GM19395 (cell line): ENCODE data around the gene ANKH.

Source experiments
- ATAC-seq: cut with Tn5 transposase; IDR thresholded peaks from one replicate; pipeline ENCODE4 v1.9.1; 2021; ENCODE audit warnings: mild to moderate bottlenecking, moderate library complexity; ENCODE audit not compliant: unreplicated experiment

Gene ANKH

GRCh38 chr5:14721990-14722656, 149.5 kb downstream of the ANKH start:
- ATAC-seq: no peak

DNA sequence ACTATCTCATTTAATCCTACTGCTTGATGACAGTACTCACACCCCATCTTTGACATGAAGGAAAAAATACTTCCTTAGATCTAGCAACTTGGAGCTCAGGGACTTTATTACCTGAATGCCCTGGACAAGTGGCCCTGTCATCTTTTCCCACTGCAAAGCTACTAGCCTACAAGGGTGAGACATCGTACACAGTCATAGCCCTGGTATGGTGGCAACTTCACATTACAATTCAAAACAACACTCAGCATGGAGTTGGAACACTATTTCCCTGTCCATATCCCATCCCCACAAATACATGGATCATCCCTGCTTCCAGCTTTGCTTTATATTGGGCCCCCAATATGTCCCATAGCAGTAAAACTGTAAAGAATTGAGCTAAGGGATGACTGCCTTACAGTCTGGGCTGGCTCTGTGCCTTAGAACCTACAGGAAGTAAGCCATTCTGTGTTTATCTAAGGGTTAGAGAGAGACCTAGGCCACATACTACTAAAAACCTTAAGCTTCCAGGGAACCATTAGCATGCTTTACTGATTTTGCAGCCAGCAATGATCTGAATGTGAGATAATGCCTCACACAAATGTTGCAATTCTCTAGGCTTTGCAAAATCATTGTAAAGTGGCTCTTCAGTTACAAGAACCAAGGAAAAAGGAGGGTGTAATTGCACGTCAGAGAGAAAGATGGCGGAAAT, 151.2 kb downstream of the ANKH start:
- no peak for ATAC-seq

DNA sequence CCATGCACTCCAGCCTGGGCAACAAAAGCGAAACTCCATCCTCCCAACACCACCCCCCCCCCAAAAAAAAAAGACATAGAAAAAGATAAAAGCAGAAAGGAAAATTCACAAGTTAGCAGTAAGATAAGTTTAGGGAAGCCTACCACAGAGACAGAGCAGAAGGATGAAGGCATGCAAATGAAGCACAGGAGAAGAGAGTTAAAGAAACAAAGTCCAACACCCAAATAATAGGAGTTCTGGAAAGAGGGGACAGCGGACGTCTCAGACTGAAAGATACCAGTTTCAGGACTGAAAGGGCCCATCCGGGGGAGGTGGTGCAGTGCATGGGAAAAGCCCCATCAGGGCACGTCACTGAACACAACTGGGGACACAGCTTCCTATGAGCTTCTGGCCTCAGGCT, 152.8 kb downstream of the ANKH start:
- ATAC-seq: no peak

DNA sequence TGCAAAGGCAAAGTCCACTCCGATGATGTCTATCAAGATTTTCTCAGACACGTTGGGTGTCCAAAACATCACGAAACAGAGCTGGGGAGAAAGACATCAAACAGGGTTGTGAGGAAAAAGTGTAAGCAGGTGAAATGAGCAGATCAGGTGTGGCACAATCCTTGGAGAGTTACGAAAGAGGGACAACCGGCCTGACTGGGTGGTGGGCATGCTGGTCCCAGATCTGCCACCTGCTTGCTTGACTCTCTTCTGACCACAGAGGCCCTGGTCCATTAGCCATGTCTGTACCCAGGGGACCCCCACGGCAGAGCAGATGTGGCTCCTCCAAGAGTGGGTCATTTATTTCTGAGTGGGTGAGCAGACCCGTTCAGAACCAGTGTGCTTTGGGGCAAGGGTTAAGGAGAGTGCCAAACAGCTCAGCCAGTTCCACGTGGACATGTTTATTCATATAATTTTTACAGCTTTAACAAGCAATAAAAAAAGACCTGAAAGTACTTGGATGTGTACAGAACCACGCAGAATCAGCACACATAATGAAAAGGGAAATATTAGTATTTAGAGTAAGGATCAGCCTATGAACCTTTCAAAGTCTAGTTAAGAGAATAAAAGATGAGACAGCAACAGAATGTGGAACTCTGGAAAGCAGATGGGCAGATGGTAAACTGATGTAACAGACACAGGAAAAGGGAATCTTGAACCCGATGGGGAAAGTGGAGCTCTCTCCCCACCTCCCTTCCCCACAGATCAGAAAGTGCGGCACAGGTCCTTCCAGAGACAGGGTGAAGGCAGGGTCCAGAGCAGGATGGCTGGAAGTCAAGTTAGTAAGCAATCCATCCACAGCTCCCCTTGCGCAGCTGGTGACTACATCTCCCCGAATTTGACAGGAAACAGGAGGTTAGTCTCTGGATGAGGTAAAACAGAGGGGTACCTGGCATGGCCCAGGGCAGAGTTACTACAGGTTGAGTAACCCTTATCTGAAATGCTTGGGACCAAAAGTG, 154.5 kb downstream of the ANKH start:
- ATAC-seq: no peak

- no peak for ATAC-seq
These were observed 156.1 kb downstream of the ANKH start for GRCh38 chr5:14715481-14715880.

- ATAC-seq: no peak
These were observed 156.9 kb downstream of the ANKH start for GRCh38 chr5:14714706-14715105.

DNA sequence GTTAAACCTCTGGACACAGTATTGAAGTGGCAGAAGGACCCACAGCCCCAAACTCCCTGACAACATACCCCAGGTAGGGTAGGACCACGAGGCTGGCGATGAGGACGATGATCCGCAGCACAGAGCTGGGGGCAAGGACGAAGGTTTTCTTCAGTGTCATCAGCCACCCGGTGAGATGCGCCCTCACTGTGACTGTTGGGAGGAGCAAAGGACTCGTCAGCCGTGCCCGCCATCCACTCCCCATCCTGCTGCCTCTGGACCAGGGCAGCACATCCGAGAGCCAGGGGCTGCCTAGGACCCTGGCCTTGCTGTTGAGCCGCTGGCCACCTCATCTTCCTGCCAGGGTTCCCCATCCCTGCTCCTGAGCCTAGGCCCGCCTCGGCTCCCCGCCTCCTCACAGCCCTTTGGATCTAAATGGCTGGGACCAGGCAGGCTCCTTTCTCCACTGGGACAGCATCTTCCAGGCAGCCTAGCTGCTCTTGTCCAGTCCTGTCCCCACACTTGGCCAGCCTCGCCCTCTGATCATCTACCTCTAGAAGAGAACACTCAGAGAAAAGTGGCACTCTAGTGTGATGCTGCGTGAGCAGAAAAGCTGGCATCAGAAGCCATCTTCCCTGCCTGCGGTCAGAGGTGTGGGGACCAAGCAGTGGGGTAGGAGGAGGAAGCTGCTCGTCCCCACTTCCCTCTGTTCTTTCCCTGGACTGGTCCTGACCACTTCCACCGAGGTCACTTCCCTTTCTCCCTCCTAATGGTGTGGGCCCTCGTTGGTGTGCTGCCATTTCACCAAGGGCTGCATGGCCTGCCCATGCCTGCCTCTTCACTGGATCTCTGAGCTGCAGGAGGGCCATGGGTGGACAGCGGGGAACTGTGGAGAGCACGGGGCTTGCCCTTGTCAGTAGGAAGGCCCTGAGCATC, 157.8 kb downstream of the ANKH start:
- ATAC-seq: no peak

- no peak for ATAC-seq
These were observed 158.9 kb downstream of the ANKH start for GRCh38 chr5:14712666-14713065.

- ATAC-seq: no peak
These were observed 159.4 kb downstream of the ANKH start for GRCh38 chr5:14712131-14712530.

DNA sequence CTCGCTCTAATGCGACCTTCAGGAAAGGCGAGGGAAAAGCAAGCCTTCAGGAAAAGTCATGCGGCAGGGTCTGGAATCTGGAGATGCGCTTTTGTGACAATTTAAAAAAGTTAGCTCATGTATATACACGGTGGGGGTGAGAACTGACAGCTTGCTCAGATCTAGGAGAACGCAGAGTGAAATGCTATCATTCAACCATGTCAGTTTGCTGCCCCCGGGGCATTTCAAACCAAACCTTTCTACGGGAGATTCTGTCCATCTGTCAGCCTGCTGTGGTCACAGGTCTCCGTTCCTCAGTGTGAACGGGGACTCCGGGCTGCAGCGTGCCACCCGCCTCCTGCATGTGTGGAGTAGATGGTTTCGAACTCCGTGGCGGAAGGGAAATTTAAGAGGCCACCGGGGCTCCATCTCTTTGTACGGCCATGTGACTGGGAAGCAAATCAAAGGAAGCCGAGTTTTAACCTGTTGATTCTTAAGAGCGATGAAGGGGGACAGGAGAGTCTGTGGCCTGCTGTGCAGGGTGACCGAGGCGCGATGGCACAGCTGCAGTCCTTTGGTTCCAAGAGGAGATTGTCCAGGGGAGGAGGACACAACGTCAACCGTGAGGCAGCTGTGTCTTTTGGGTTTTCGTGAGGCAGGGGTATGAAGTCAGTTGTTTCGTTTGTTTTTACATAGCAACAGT, 161.1 kb downstream of the ANKH start:
- ATAC-seq: no peak

- no peak for ATAC-seq
These were observed 163.0 kb downstream of the ANKH start for GRCh38 chr5:14708551-14708950.

DNA sequence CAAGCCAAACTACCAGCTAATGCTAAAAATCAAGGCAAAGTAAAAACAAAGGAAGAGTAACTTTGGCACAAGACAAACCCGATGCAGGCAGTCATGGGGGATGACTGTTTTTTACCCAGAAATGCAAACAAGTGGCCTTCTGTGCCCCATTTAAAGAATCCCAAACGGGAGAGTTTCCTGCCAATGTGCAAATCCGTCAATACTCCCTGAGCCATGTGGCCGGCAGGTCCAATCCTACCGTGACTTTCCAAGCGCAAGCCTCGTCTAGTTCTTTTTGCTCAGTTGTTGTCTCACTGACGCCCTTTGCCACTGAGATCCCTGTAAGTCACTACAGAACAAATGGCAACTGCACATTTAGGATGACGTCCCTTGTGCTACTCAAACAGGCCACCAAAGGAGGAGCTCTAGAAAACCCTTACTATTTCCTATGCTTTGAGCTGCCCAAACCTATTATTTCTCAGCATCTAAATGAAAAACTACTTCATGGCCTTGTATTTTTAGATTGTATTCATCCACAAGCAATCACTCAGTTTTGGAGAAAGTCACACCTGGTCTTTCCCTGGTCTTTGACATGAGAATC, 163.7 kb downstream of the ANKH start:
- ATAC-seq: no peak

- no peak for ATAC-seq
These were observed 165.0 kb downstream of the ANKH start for GRCh38 chr5:14706615-14707021.

- ATAC-seq: no peak
These were observed 166.0 kb downstream of the ANKH start for GRCh38 chr5:14705556-14705955.

DNA sequence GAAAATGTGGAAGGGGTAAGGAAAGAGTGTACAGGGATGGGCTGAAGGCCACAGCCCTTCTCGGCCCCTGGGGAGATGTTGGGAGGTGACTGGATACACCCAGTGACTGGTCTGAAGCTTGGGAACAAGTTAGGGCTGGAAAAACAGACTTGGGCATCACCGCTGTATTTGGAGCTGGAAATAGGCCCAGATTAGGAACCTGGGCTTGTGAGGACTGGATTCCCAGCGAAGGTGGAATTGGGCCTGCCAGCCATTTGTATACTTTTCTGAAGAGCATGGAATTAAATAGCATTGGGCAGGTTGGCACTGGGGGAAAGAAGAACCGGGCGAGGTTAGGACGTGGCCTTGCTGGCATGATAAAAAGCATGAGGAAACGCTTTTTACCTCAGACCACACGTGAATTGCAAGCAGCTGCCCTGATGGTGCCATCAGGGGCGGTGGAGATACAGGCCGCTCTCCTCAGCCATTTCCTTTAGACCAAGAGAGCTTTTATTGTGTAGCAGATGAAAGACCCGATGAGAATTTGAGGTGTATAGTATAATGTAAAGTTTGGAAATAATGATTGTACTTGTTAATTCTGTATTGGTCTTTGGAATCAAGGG, 169.2 kb downstream of the ANKH start:
- no peak for ATAC-seq

GRCh38 chr5:14701556-14701955, 170.0 kb downstream of the ANKH start:
- ATAC-seq: no peak

DNA sequence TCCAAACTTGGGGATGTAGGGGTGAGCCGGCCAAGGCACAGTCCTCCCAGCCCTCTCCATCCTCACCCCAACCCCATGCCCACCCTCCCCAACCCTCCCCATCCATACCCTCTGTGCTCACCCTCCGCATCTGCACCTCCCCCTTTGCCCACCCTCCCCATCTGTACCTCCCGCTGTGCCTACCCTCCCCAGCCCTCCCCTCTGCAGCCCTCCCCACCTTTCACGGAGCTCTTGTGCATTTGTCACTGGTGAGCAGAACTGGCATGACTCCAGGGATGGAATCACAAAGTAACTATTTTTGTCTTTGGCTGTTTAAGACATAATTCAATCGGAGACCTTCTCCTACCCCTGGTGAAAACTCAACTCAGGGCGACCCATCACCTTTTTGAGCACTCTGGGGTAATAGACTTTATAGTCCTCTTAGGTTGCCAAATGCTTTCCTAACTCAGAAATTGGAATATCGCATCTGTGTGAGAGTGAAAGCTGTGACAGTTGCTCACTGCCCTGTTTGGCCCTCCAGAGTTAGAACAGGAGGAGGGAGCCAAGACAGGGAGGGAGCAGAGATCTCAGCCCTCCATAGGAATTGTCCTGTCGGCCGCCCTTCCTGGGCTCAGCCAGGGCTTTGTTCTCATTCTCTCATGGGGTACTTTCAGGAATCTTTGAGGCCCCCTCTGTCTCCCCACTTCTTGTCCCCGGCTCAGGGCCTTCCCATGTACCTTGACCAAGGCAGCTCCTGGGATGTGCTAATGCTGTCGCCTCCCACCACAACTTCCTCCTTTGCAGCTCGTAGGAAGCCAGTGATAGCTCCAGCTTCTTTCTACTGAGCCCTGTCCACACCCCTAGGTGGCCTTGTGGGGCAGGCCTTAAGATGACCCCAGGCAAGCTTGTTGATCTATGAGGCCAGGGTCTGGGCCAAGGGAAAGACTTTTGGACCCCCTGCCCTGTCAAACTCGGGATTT, 170.8 kb downstream of the ANKH start:
- no peak for ATAC-seq

DNA sequence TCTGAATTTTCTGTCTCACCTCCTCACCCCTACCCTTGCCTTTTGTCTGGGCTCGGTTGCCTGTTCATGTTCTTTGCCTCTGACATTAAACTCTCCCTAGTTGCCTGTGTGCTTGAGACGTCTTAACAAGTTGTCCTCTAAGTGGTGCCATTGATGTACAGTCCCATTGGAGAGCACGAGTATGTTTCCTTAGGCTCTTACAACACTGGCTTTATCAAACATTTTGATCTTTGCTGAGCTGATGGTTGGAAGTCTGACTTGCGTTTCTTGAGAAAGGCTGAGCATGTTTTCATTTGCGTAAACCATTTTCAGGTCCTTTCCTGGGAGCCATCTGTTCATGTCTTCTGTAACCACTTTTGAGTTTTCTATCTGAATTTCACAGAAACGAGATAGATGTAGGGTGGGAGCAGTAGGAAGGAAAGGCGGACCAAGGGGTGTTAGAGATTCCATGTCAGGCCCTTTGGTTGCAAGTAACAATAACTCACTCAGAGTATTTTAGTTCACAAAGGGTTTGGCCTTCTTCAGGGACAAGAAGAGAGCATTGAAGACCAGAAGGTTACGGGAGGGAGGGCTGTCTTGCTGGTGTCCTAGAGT, 171.7 kb downstream of the ANKH start:
- no peak for ATAC-seq
